ENCODE data around the gene SEMA3E.
"Not testable (repeated sequence)": the region's sequence is repeated elsewhere in the genome, so short reads cannot be mapped to it uniquely, and the experiment has no call there.

The SEMA3E gene

GRCh38 chr7:83648464-83649241, at the start of gene SEMA3E:
TSS of gene SEMA3E (minus strand) at chr7:83649139.
- DNase-seq: peak; percentile 87

GRCh38 chr7:83697804-83698530, 49.0 kb upstream of the SEMA3E start:
- no peak for DNase-seq

GRCh38 chr7:83696101-83696500, 47.2 kb upstream of the SEMA3E start:
- no peak for DNase-seq

- no peak for DNase-seq
These were observed 46.4 kb upstream of the SEMA3E start for GRCh38 chr7:83695128-83695960.

- no peak for DNase-seq
These were observed 44.3 kb upstream of the SEMA3E start for GRCh38 chr7:83693256-83693655.

- DNase-seq: no peak
These were observed 42.2 kb upstream of the SEMA3E start for GRCh38 chr7:83691095-83691494.

- DNase-seq: no peak
These were observed 40.9 kb upstream of the SEMA3E start for GRCh38 chr7:83689855-83690254.

GRCh38 chr7:83686416-83686815, 37.5 kb upstream of the SEMA3E start:
- no peak for DNase-seq

GRCh38 chr7:83684928-83685327, 36.0 kb upstream of the SEMA3E start:
- no peak for DNase-seq

GRCh38 chr7:83681200-83681778, 32.4 kb upstream of the SEMA3E start:
- peak; percentile 6 for DNase-seq

GRCh38 chr7:83677180-83677866, 28.4 kb upstream of the SEMA3E start:
- DNase-seq: peak; percentile 96

GRCh38 chr7:83673291-83673690, 24.4 kb upstream of the SEMA3E start:
- DNase-seq: not testable (repeated sequence)

- DNase-seq: peak; percentile 79
These were observed 23.2 kb upstream of the SEMA3E start for GRCh38 chr7:83672157-83672556.

GRCh38 chr7:83663131-83663530, 14.2 kb upstream of the SEMA3E start:
- DNase-seq: no peak

- DNase-seq: no peak
These were observed 9.2 kb upstream of the SEMA3E start for GRCh38 chr7:83658126-83658525.

- DNase-seq: peak; percentile 66
These were observed 7.1 kb upstream of the SEMA3E start for GRCh38 chr7:83655951-83656556.

GRCh38 chr7:83652481-83652880, 3.5 kb upstream of the SEMA3E start:
- DNase-seq: no peak

GRCh38 chr7:83649701-83650100, 762 bp upstream of the SEMA3E start:
- DNase-seq: no peak

- DNase-seq: no peak
These were observed 2.9 kb downstream of the SEMA3E start for GRCh38 chr7:83646027-83646426.

GRCh38 chr7:83643739-83644138, 5.2 kb downstream of the SEMA3E start:
- no peak for DNase-seq

- DNase-seq: no peak
These were observed 5.9 kb downstream of the SEMA3E start for GRCh38 chr7:83643012-83643411.

Measured in NCI-H69 (cell line).